ENCODE data around the gene YIPF6. TPM values are rescaled to one million over a fixed set of nuclear protein-coding genes. Genes with fewer than 3 reads are reported as not detected.
"Not testable (repeated sequence)": the region's sequence is repeated elsewhere in the genome, so short reads cannot be mapped to it uniquely, and the experiment has no call there.

The YIPF6 gene
- total and polyA plus RNA-seq, 3 experiments from 2014 or later = 17.5 to 20.4 (median 19.4) TPM

DNA sequence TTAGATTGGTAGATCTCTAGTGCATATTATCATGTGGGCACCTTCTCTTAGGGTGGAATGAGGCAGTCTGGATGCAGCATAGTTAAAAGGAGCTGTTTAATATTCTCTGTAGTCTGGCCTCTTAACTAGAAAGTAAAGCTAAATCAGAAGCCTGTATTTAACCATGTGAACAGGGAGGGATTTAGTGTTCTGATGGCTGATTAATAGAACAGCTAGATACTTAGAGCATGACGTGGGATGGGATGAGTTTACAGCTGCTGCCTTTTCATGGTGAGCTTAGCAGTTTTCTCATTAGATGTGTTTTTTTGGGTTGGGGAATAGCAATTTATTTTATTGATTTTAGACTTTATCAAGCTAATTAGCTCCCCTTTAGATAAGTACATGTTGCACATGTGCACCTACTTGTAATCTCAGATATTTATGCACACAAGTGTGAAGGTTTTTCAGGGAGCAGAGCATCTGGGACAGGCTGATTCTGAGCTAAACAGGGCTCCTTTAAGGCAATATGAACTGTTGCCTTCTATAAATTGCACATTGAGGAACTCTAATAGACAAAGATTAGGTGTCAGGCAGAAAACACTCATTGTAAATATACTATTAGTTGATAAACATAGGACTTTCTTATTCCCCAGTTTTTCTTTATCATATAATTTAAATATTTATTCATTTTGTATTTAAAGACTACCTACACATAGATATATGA is 34.1 kb downstream of the YIPF6 start:
- no peaks in the 10 kb centered on the region for H3K9me3 Mint-ChIP-seq
- H3K27ac ChIP-seq (ENCODE audit: low read depth, low read length) = no peak overlapping the region
- no peaks in the 10 kb centered on the region for H3K4me1 ChIP-seq (ENCODE audit: insufficient read depth, low read length)
- peaks cover 0 to 1% (median 0%) of the 10 kb centered on the region in 3 donors for H3K4me1 Mint-ChIP-seq
- no peaks in the 10 kb centered on the region for H3K9me3 ChIP-seq (ENCODE audit: low read length)
- no peaks in the 10 kb centered on the region for H3K27me3 ChIP-seq (ENCODE audit: insufficient read depth, low read length, poor library complexity, severe bottlenecking)
- no peak for DNase-seq
- H3K27me3 Mint-ChIP-seq = peaks cover 0 to 7% of the 10 kb centered on the region in 2 donors
- H3K36me3 Mint-ChIP-seq = peaks cover 0 to 58% (median 12%) of the 10 kb centered on the region in 3 donors
- ChIA-PET POLR2A (no interaction called here), CTCF (no interaction called here)
- no peak overlapping the region for H3K4me3 ChIP-seq (ENCODE audit: low read length)
- no peak overlapping the region for H3K4me3 Mint-ChIP-seq
- peaks cover 5% of the 10 kb centered on the region for H3K36me3 ChIP-seq (ENCODE audit: insufficient read depth, low read length)
- H3K27ac Mint-ChIP-seq = no peak overlapping the region

DNA sequence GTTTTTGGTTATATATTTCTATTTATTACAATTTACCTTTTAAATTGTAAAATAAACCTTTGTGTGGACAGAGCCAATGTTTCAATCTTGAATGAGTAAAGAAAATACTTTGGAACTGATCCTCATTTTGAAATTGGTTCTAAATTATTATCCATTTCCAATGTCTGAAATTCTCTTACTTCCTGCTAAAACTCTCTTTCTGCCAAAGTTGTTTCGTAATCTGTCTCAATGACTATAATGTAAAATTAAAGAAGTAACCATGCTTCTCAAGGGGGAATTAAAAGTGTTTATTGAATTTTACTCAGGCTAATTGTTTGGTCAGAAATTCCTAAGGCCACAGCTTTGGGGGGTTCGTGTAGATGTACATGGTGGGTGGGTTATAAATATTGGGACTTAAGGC is 34.8 kb downstream of the YIPF6 start:
- peaks cover 0 to 53% (median 12%) of the 10 kb centered on the region in 3 donors for H3K36me3 Mint-ChIP-seq
- no peak for DNase-seq
- no peaks in the 10 kb centered on the region for H3K4me1 Mint-ChIP-seq
- H3K27ac ChIP-seq (ENCODE audit: low read depth, low read length) = no peak overlapping the region
- no peaks in the 10 kb centered on the region for H3K9me3 ChIP-seq (ENCODE audit: low read length)
- no peak overlapping the region for H3K4me3 Mint-ChIP-seq
- POLR2A ChIA-PET = no interaction called here
- peaks cover 5% of the 10 kb centered on the region for H3K36me3 ChIP-seq (ENCODE audit: insufficient read depth, low read length)
- no peaks in the 10 kb centered on the region for H3K4me1 ChIP-seq (ENCODE audit: insufficient read depth, low read length)
- H3K27ac Mint-ChIP-seq = no peak overlapping the region
- H3K4me3 ChIP-seq (ENCODE audit: low read length) = no peak overlapping the region
- H3K27me3 Mint-ChIP-seq = peaks cover 0 to 9% of the 10 kb centered on the region in 2 donors
- H3K27me3 ChIP-seq (ENCODE audit: insufficient read depth, low read length, poor library complexity, severe bottlenecking) = no peaks in the 10 kb centered on the region
- CTCF ChIA-PET = no interaction called here
- H3K9me3 Mint-ChIP-seq = no peaks in the 10 kb centered on the region

- Histone ChIP-seq H3K27me3 (ENCODE audit: insufficient read depth, low read length, poor library complexity, severe bottlenecking) (no peaks in the 10 kb centered on the region), H3K4me3 (ENCODE audit: low read length) (no peak overlapping the region), H3K27ac (ENCODE audit: low read depth, low read length) (no peak overlapping the region), H3K9me3 (ENCODE audit: low read length) (no peaks in the 10 kb centered on the region), H3K36me3 (ENCODE audit: insufficient read depth, low read length) (peaks cover 5% of the 10 kb centered on the region), H3K4me1 (ENCODE audit: insufficient read depth, low read length) (no peaks in the 10 kb centered on the region)
- CTCF ChIA-PET = no interaction called here
- Mint-ChIP-seq H3K27me3 (peaks cover 0 to 5% of the 10 kb centered on the region in 2 donors), H3K27ac (no peak overlapping the region), H3K36me3 (peaks cover 0 to 43% (median 8%) of the 10 kb centered on the region in 3 donors), H3K4me3 (no peak overlapping the region), H3K4me1 (no peaks in the 10 kb centered on the region), H3K9me3 (no peaks in the 10 kb centered on the region)
- no peak for DNase-seq
- POLR2A ChIA-PET = no interaction called here
Measured at GRCh38 chrX:68534691-68535090, 35.8 kb downstream of the YIPF6 start.

- Histone ChIP-seq H3K4me3 (ENCODE audit: low read length) (no peak overlapping the region), H3K27me3 (ENCODE audit: insufficient read depth, low read length, poor library complexity, severe bottlenecking) (no peaks in the 10 kb centered on the region), H3K27ac (ENCODE audit: low read depth, low read length) (no peak overlapping the region), H3K9me3 (ENCODE audit: low read length) (no peaks in the 10 kb centered on the region), H3K36me3 (ENCODE audit: insufficient read depth, low read length) (peaks cover 5% of the 10 kb centered on the region), H3K4me1 (ENCODE audit: insufficient read depth, low read length) (no peaks in the 10 kb centered on the region)
- Mint-ChIP-seq H3K27ac (no peak overlapping the region), H3K9me3 (no peaks in the 10 kb centered on the region), H3K27me3 (peaks cover 0 to 3% of the 10 kb centered on the region in 2 donors), H3K4me1 (no peaks in the 10 kb centered on the region), H3K4me3 (no peak overlapping the region), H3K36me3 (peaks cover 0 to 32% (median 9%) of the 10 kb centered on the region in 3 donors)
- CTCF ChIA-PET = no interaction called here
- POLR2A ChIA-PET = no interaction called here
- no peak for DNase-seq
Measured at GRCh38 chrX:68536429-68536828, 37.6 kb downstream of the YIPF6 start.

GRCh38 chrX:68536884-68537283 is 38.0 kb downstream of the YIPF6 start:
- Histone ChIP-seq H3K36me3 (ENCODE audit: insufficient read depth, low read length) (peaks cover 5% of the 10 kb centered on the region), H3K4me3 (ENCODE audit: low read length) (no peak overlapping the region), H3K27me3 (ENCODE audit: insufficient read depth, low read length, poor library complexity, severe bottlenecking) (no peaks in the 10 kb centered on the region), H3K4me1 (ENCODE audit: insufficient read depth, low read length) (no peaks in the 10 kb centered on the region), H3K9me3 (ENCODE audit: low read length) (no peaks in the 10 kb centered on the region), H3K27ac (ENCODE audit: low read depth, low read length) (no peak overlapping the region)
- no peak overlapping the region for H3K27ac Mint-ChIP-seq
- peaks cover 0 to 2% (median 0%) of the 10 kb centered on the region in 5 donors for H3K9me3 Mint-ChIP-seq
- POLR2A ChIA-PET = no interaction called here
- CTCF ChIA-PET = no interaction called here
- no peak overlapping the region for H3K4me3 Mint-ChIP-seq
- peaks cover 3 to 29% (median 11%) of the 10 kb centered on the region in 3 donors for H3K36me3 Mint-ChIP-seq
- H3K4me1 Mint-ChIP-seq = no peaks in the 10 kb centered on the region
- peaks cover 0 to 3% of the 10 kb centered on the region in 2 donors for H3K27me3 Mint-ChIP-seq
- no peak for DNase-seq

- Histone ChIP-seq H3K36me3 (ENCODE audit: insufficient read depth, low read length) (no peaks in the 10 kb centered on the region), H3K27me3 (ENCODE audit: insufficient read depth, low read length, poor library complexity, severe bottlenecking) (no peaks in the 10 kb centered on the region), H3K9me3 (ENCODE audit: low read length) (no peaks in the 10 kb centered on the region), H3K4me3 (ENCODE audit: low read length) (no peak overlapping the region), H3K4me1 (ENCODE audit: insufficient read depth, low read length) (no peaks in the 10 kb centered on the region), H3K27ac (ENCODE audit: low read depth, low read length) (no peak overlapping the region)
- H3K4me1 Mint-ChIP-seq = no peaks in the 10 kb centered on the region
- H3K4me3 Mint-ChIP-seq = no peak overlapping the region
- peaks cover 0 to 2% of the 10 kb centered on the region in 2 donors for H3K27me3 Mint-ChIP-seq
- POLR2A ChIA-PET = no interaction called here
- CTCF ChIA-PET = no interaction called here
- DNase-seq = no peak
- H3K36me3 Mint-ChIP-seq = no peaks in the 10 kb centered on the region
- H3K9me3 Mint-ChIP-seq = no peaks in the 10 kb centered on the region
- H3K27ac Mint-ChIP-seq = no peak overlapping the region
Measured at GRCh38 chrX:68550193-68550592, 51.3 kb downstream of the YIPF6 start.

DNA sequence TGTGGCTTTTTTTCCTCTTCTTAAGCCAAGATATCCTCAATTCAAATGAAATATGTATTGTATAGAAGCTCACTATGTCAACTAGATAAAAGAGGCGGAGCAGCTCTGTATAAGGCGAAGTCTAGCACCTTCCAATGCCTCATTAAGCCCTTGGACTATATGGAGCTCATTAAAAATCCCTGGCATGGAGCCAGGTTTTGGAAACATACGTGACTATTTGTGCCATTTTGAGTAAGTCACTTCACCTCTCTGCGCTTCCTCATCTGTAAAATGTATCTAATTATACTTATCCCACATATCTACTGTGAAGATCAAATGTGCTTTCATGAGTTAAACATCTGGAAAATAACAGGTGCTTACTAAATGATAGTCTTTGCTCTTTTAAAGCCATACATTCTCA is 57.2 kb downstream of the YIPF6 start:
- peaks cover 2 to 8% (median 4%) of the 10 kb centered on the region in 3 donors for H3K36me3 Mint-ChIP-seq
- no peak for DNase-seq
- Histone ChIP-seq H3K27ac (ENCODE audit: low read depth, low read length) (no peak overlapping the region), H3K27me3 (ENCODE audit: insufficient read depth, low read length, poor library complexity, severe bottlenecking) (no peaks in the 10 kb centered on the region), H3K36me3 (ENCODE audit: insufficient read depth, low read length) (no peaks in the 10 kb centered on the region), H3K9me3 (ENCODE audit: low read length) (no peaks in the 10 kb centered on the region), H3K4me1 (ENCODE audit: insufficient read depth, low read length) (no peaks in the 10 kb centered on the region), H3K4me3 (ENCODE audit: low read length) (no peak overlapping the region)
- peaks cover 0 to 7% (median 3%) of the 10 kb centered on the region in 5 donors for H3K9me3 Mint-ChIP-seq
- POLR2A ChIA-PET = no interaction called here
- CTCF ChIA-PET = no interaction called here
- H3K27ac Mint-ChIP-seq = no peak overlapping the region
- H3K4me1 Mint-ChIP-seq = no peaks in the 10 kb centered on the region
- peaks cover 0 to 5% of the 10 kb centered on the region in 2 donors for H3K27me3 Mint-ChIP-seq
- H3K4me3 Mint-ChIP-seq = no peak overlapping the region

DNA sequence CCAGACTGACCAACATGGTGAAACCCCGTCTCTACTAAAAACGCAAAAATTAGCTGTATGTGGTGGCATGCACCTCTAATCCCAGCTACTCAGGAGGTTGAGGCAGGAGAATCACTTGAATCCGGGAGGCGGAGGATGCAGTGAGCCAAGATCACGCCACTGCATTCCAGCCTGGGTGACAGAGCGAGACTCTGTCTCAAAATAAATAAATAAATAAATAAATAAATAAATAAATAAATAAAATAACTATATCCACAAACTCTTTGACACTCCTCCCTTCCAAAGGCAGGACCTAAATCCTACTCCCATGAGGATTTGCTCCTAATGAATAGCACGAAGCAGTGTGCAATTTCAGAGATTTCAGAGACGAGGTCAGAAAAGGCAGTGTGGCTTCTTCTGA is 58.3 kb downstream of the YIPF6 start:
- H3K9me3 Mint-ChIP-seq = peaks cover 0 to 17% (median 9%) of the 10 kb centered on the region in 5 donors
- H3K36me3 Mint-ChIP-seq = peaks cover 2 to 18% (median 7%) of the 10 kb centered on the region in 3 donors
- H3K36me3 ChIP-seq (ENCODE audit: insufficient read depth, low read length); H3K27ac ChIP-seq (ENCODE audit: low read depth, low read length); H3K4me3 Mint-ChIP-seq; H3K27me3 ChIP-seq (ENCODE audit: insufficient read depth, low read length, poor library complexity, severe bottlenecking); H3K4me1 Mint-ChIP-seq; H3K4me3 ChIP-seq (ENCODE audit: low read length); POLR2A ChIA-PET; H3K27me3 Mint-ChIP-seq; DNase-seq; H3K9me3 ChIP-seq (ENCODE audit: low read length); CTCF ChIA-PET; H3K27ac Mint-ChIP-seq; H3K4me1 ChIP-seq (ENCODE audit: insufficient read depth, low read length): not testable (repeated sequence)

Data from CD8-positive, alpha-beta memory T cell (primary cell).